GM19239 (cell line): Measurements from ENCODE around the gene CBY3.
"Not testable (repeated sequence)": the region's sequence is repeated elsewhere in the genome, so short reads cannot be mapped to it uniquely, and the experiment has no call there.

Source experiments
- DNase-seq: peaks from one replicate; pipeline ENCODE4 v3.0.0; 2011; ENCODE audit warnings: low spot score; ENCODE audit not compliant: insufficient read length
- FAIRE-seq: peaks from 2 replicates; lab custom pipeline; 2011; peaks lifted over from hg19 to GRCh38; lab: Jason Lieb, UNC

Gene CBY3

DNA sequence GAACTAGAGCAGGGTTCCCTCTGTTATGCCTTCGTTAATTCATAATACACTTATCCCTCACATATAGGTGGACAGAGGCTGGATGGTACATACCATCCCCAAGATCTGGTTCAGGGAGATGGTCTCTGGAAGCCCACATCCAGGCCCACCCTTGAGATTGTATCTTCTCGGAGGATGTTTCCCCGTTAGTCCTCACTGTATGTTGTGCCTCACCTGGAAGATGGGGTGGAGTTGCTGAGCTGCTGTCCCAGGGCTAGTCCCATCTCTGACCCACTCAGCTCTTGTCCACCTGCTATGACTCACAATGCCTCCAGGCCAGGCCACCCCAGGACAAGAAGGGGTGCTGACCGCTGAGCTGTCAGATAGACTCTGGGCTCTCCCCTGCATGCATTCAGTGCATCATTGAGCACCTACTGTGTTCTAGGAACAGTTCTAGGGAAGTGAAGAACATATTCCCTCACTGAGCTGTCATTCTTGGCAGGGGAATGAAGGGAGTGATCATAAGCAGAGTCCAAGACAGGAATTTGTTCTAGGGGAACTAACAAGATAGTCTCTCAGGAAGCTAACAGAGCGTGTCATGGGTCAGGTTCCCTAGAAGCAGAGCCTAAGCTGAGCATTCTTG is at the start of gene CBY3:
Gene CBY3 (minus strand): TSS at position 255 of the 622 bp plus-strand sequence. CDS start 116 bp downstream, at position 139.
- FAIRE-seq (no peak), DNase-seq (no peak)

DNA sequence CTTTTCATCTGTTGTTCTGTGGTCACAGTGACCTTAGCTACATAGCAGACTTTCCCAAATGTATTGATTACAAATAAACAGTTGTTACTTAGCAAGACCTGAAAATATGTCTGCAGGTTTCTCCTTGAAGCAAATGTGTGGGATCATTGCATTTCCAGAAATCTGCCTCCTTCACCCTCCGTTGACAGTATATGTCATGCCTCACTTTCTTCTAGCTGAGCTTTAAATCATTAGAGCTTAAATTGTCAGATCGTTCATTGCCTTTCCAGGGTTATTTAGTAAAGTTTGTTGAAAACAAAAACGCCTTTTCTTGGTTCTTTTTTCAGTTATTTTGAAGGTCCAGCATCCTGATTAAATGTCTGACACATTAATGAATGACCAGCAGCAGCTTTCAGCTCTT is 49.5 kb upstream of the CBY3 start:
- FAIRE-seq (no peak), DNase-seq (no peak)

DNA sequence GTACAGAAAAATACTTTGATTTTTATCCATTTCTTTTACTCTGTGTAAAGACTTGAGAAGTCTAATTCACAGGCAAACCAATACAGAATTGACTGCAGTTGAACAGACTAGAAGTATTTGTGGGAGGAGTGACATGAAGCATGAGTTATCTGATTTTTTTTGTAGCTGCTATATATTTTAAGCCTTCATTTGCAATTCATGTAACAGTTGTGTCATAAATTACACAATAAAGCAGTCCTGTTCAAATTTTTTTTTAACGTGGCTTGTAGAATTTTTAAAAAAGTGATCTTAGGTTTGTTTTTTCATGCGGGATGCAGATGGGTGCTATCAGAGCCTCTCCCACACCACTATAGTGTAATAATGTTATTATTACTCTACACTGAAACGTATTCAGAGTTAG is 48.9 kb upstream of the CBY3 start:
- DNase-seq (no peak), FAIRE-seq (no peak)

DNA sequence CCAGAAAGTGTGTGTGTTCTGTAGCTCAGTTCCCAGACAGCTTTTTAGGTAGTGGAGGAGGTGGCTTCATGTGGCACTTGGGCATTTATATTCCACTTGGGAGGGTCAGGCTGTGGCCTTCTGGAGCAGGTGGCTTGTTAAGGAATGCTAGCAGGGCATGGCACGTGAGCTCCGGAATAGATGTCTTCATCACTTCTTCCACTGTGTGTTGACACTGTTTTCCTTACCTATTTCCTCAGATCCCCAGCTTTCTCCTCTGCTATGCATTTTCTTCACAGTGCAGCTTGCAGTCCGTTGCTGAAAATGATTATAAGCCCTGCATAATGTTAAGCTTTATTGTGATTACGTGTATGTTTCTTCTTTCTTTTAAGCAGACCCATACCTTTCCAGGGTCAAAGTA is 48.5 kb upstream of the CBY3 start:
- no peak for DNase-seq
- no peak for FAIRE-seq

DNA sequence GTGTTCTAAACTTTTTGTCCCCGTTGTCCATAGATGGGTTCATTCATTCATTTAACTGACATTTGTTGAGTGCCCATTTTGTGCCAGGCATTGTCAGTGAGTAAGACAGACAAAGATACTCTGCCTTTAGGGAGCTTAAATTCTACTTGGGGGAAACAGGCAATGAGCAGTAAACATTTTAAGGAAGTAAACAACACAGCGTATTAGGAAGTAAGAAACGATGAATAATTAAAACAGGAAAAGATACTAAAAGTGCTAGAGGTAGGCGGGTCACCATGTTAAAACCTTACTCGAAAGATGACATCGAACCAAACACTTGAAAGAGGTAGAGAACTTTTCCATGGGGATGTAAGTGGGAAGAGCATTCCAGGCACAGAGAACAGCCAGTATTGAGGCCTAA is 46.3 kb upstream of the CBY3 start:
- FAIRE-seq (no peak), DNase-seq (no peak)

DNA sequence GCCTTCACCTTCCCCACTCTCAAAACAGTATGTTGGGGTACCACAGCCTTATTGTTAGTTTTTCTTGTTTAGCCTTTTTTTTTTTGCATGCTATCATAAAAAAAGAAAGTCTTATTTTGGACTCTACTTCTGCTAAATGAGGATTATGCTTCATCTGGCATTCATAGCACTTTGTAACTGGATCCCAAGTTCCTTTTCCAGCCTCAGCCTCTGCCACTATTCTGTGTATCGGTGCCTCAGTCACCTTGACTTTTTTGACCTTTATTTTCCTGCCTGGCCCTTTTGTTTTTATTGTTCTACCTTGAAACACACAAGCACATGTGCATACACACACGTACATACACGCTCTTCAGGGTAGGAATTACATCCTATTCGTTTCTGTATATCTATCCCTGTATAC is 43.3 kb upstream of the CBY3 start:
- FAIRE-seq (no peak), DNase-seq (no peak)

DNA sequence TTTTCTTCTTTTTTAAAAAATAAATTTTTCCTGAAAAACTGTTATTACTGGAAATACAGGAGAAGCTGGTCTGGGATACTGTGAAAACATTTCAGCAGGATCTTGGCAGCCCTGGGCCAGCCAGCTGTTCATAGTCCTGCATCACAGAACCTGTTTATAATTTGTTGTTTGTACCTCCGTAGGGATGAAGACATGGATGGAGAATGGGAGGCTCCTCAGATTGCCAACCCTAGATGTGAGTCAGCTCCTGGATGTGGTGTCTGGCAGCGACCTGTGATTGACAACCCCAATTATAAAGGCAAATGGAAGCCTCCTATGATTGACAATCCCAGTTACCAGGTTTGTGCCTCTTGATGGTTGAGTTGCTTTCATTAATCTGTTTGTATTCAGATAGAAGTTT is 39.4 kb upstream of the CBY3 start:
- FAIRE-seq (no peak), DNase-seq (no peak)

DNA sequence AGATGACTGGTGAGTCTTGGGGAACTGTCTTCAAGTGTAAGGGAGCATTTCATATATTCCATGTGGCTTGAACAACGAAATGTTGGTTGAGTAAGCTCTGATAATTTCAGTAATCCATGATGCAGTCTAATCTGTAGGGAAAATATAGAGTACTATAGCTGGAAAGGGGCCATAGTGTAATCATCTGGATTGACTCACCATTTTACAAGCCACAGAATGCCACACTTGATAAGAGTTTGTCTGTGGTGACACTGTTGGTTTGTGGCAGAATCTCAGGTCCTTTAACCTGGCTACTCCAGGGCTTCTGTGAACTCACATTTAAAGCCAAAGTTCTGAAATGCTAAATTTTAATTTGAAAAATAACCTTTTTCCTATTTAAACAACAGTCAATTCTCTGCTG is 35.5 kb upstream of the CBY3 start:
- DNase-seq (no peak), FAIRE-seq (no peak)

DNA sequence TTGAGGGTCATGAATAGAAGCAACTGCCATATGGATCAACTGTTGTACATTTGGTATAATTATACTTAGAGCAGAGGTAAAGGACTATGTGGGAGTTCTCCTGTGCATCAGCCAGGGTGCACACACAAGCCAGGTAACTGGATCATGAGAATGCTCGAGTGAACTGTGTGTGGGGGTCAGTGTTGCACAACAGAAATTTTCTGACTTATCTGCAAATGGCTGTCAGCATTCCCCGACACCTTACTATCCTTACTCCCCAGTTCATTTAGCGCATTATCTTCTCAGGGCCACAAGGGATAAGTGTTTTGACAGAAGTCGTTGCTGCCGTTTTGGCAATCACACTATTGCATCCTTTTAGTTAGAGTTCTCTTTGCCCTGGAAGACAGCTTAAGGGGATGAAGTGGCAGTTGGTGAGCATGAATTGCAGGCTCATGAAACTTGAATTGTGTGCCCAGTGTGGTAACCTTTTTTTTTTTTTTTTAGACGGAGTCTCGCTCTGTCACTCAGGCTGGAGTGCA is 19.6 kb upstream of the CBY3 start:
- DNase-seq (no peak), FAIRE-seq (no peak)

DNA sequence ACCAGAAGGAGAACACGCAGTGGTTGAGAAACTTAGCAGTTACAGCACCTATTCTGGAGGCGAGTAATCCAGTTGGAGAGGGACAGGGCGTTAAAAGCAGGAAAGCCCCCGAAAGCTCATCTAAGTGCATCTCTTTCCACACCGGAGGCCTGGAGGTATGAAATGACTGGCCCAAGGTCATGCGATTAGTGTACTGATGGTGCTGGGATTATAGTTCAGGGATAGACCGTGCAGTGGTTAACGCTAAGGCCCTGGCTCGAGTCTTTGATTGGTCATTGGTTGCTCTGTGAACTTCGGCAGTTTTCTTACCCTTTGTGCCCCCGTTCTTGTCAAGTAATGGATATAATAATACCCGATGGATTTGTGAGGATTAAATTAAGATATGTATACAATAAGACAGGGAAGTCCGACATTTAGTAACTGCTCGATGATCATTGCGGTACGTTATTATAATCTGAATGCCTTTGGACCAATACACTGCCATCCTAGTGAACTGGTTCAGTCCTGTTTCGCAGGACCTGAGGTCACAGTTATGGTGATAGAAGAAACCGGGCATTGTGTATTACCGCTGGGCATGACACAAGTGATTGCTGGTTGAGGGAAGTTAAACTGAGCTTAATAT is 18.9 kb upstream of the CBY3 start:
- DNase-seq: no peak
- peak; percentile 69 for FAIRE-seq

DNA sequence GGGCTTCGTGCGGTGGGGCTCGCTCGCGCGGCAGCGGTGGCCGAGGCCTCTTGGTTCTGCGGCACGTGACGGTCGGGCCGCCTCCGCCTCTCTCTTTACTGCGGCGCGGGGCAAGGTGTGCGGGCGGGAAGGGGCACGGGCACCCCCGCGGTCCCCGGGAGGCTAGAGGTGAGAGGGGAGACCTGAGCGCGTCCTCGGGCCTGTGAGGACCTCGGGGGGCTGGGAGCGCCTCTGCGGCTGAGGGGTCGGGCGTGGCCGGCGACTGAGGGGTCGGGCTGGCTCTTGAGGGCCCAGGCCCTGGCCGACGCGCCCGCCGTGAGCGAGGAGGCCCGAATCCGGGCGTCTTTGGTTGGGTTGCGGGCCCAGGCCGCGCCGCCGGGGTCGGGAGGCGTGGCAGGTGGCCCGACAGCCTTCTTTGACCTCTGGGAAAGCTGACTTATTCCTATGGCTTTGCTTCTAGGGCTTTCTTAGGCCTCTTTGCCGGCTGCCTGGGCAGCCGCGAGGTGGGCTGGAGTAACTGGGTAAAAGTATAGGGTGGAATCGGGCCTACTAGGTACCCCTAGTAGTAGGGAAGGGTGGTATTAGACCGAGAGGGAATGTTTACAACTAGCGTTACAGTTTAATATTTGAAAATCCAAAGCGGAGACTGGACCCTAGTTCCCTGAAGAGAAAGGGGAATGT is 18.2 kb upstream of the CBY3 start, which contains the start of gene CANX:
Gene CANX (plus strand): TSS at position 33 of the 681 bp plus-strand sequence. CDS start 6,715 bp downstream, outside the sequence.
- FAIRE-seq: no peak
- DNase-seq: peak; percentile 92

DNA sequence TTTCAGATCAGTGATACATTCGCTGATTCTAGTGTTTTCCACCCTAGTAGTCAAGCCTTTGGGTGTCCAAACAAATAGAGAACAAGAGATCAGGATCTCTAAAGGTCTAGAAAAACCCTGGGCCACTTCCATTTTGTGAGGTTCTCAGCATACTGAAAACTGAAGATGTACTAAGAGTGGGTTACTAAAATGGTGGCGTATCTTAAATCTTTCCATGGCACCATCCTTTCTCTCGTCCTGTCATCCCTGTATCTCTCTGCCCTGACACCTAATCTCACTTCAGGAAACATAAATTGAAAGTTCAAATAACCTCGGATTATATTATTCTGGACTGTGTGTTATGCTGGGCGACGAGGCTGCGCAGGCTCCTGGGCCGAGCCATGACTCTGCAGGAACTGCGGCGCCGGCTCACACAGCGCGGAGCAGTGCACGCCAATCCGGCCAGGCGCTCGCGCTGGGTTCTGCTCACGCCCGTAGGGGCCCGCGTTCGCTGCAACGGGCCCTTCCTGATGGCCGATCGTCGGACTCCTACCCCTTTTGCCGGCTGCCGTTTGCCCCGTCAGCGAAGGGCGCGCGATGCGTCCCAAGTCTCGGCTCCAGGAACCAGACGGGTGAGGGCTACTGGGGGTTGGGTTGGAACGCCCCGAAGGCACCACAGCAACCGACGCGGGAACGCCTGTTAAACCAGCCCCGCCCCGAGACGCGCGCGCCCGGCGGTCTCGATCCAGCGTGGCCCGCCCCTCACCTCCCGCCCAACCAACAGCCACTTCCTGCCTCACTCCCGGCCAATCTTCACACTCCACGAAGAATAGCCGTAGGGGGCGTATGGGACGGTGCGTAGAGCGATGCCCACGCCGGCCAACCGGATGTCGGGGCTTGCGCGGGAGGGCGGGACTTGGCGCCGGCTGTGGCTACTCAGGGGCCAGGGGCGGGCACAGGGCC is 17.4 kb upstream of the CBY3 start:
- FAIRE-seq (peak; percentile 86), DNase-seq (peak; percentile 31)

DNA sequence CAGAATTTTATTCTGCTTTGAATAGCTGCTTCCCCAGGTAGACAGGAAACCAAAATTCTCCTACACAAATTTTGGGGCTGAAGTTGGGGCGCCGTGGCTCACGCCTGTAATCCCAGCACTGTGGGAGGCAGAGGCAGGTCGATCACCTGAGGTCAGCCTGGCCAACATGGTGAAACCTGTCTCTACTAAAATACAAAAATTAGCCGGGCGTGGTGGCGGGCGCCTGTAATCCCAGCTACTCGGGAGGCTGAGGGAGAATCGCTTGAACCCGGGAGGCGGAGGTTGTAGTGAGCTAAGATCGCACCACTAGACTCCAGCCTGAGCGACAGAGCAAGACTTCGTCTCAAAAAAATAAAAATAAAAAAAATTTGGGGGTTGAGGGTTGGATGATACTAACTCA is 16.7 kb upstream of the CBY3 start:
- FAIRE-seq, DNase-seq: not testable (repeated sequence)

DNA sequence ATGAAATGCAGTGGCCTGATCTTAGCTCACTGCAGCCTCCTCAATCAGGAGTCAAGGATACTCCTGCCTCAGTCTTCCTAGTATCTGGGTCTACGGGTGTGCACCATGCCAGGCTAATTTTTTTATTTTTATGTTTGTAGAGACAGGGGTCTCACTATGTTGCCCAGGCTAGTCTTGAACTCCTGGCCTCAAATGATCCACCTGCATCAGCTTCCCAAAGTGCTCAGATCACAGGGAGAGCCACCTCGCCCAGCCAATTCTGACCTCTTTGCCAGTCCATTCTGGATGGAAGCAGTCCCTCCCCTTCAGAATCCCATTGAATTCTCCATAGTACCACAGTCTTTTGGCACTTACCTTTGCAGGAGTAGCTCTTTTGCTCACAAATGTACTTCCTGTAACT is 16.3 kb upstream of the CBY3 start:
- DNase-seq (no peak), FAIRE-seq (no peak)

DNA sequence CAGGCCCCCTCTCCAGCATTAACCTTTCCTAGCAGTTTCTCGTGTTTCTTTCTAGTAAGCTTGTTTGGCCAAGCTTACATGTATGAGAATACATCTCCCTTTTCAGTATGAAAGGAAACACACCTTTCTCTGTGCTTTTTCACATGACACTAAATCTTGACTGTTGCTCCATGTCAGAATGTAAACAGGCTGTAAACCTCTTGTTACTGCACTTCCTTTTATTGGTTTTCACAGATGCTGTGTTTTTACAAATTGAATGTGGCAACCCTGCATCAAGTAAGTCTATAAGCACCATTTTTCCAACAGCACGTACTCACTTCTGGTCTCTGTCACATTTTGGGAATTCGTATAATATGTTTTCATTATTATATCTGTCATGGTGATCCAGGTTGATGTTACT is 15.8 kb upstream of the CBY3 start:
- FAIRE-seq: no peak
- no peak for DNase-seq

DNA sequence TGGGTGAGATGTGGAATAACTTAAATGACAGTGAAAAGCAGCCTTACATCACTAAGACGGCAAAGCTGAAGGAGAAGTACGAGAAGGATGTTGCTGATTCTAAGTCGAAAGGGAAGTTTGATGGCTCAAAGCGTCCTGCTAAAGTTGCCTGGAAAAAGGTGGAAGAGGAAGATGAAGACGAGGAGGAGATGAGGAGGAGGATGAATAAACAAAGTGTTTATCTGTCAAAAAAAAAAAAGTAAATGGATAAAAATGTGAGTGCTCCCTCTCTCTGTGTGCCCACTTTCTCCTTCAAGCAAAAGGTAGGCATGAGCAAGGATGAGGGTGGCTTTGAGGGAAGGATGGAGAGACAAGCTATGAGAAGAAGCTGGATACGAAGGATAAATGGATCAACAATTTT is 13.7 kb upstream of the CBY3 start:
- FAIRE-seq (no peak), DNase-seq (no peak)

DNA sequence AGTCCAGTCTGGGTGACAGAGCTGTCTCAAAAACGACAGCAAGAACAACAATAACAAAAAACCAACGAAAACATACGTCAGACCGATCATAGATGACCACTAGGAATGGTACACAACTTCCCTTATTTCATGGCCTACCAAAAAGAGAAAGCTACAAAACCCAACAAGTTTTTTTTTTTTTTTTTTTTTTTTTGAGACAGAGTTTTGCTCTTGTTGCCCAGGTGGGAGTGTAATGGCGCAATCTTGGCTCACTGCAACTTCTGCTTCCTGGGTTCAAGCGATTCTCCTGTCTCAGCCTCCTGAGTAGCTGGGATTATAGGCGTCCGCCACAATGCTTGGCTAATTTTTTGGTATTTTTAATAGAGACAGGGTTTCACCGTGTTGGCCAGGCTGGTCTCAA is 8.4 kb upstream of the CBY3 start:
- FAIRE-seq, DNase-seq: not testable (repeated sequence)

DNA sequence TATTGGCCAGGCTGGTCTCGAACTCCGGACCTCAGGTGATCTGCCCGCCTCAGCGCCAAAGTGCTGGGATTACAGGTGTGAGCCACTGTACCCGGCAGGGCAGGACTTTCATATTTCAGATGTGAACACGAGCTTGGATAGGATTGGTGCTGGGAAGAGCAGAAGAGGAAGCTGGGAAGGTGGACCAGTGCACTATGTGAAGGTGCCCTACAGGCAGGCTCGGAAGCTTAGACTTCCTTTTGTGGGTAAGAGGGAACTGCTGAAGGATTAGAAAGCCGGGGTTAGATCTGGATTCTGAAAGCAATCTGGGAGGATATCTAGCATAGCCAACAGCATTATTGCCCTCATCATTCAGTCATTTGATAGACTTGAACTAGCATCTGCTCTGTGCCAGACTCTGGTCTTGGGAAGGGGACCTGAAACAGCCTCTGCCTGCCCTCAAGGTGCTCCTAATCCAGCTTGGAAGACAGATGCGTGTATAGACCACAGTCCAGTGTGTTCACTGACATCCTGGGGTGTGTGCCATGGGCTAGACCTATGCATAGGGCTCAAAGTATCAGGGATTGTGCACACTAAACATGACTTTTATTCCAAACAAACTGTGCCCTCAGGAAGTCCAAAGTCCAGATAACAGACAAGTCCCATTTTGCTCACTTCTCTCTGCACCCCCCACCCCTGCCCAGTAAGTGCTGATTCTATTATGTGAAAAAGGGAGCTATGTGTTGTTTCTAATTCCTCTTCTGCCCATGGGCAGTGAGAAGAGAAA is 637 bp downstream of the CBY3 start:
- DNase-seq (no peak), FAIRE-seq (no peak)

DNA sequence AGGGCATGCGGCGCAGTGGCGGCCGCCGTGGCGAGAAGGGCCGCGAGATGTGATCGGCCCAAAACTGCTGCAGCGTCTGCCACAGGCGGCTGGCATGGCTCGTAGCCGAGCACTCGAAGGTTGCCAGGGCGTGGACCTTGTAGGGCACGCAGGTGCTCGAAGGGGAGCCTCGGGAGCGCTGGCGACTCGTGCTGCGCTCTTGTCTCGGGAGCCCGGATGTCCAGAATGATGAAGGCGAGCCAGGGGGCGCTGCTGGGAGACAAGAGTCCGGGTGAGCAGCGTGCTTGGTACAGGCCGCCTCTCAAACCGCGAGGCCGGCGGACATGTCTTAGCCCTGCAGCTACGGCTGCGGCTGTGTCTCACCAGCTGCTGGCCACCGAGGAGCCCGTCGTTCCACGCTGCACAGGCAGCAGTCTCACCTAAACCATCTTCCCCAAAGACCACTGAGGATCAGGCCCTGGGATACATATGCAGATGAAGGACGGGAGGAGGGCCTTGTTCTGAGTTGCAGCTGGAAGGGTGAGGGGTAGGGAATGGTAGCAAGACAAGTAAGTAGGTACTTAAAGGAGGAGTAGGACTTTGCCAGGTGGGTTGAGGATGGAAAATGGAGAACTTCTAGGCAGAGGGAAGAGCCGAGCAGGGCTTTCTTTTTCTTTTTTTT is 1.7 kb downstream of the CBY3 start:
- no peak for DNase-seq

More for the DNA sequence above, 1.7 kb downstream of the CBY3 start:
- FAIRE-seq: peak; percentile 45
